ENCODE measurements around the gene ANAPC15.

DNA sequence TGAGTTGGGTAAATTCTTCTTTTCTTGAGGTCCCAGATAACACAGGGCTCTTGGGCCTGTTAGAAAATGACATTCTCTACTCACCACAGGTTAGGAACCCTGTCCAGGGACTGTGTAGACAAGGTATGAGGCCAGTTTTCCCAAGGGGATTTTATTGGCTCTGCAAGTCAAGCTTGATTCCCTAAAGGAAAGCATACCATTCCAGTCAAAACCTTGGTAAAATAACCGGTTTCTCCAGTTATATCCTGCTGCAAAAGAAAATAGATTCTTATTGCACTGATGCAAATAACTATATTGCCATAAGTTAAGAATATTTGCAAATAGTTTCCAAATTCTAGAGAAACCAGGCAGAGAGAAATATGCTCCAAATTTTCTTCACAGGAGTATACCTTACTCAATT lies 13.5 kb upstream of the ANAPC15 start:
- TF ChIP-seq, protein P1, sequence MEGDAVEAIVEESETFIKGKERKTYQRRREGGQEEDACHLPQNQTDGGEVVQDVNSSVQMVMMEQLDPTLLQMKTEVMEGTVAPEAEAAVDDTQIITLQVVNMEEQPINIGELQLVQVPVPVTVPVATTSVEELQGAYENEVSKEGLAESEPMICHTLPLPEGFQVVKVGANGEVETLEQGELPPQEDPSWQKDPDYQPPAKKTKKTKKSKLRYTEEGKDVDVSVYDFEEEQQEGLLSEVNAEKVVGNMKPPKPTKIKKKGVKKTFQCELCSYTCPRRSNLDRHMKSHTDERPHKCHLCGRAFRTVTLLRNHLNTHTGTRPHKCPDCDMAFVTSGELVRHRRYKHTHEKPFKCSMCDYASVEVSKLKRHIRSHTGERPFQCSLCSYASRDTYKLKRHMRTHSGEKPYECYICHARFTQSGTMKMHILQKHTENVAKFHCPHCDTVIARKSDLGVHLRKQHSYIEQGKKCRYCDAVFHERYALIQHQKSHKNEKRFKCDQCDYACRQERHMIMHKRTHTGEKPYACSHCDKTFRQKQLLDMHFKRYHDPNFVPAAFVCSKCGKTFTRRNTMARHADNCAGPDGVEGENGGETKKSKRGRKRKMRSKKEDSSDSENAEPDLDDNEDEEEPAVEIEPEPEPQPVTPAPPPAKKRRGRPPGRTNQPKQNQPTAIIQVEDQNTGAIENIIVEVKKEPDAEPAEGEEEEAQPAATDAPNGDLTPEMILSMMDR (IDR thresholded peaks at IDR 0.05 in 4 of 5, conservative IDR thresholded peaks at IDR 0.05 in 1 of 5) = no peak
- TF ChIP-seq POLR2A (IDR thresholded peaks at IDR 0.05) = no peak
